Progenitor cell of endocrine pancreas (in vitro differentiated cells): Measurements from ENCODE around the gene NRGN. TPM values are rescaled to one million over a fixed set of nuclear protein-coding genes. Genes with fewer than 3 reads are reported as not detected.

Source experiments
- DNase-seq: peaks from one replicate; pipeline ENCODE4 v3.0.0; 2021; ENCODE audit warnings: low spot score; ENCODE audit not compliant: unreplicated experiment
- H3K27ac Mint-ChIP-seq: 2 replicates; pipeline ENCODE4 v1.8.0; 2021; ENCODE audit warnings: mild to moderate bottlenecking, moderate library complexity, mixed read lengths
- H3K27me3 Mint-ChIP-seq: 2 replicates; pipeline ENCODE4 v1.8.0; 2021; ENCODE audit warnings: mixed read lengths
- H3K36me3 Mint-ChIP-seq: 2 replicates; pipeline ENCODE4 v1.8.0; 2022; ENCODE audit warnings: mixed read lengths; ENCODE audit not compliant: insufficient read depth
- H3K4me1 Mint-ChIP-seq: 2 replicates; pipeline ENCODE4 v1.8.0; 2021; ENCODE audit warnings: low read depth, mixed read lengths
- H3K4me3 Mint-ChIP-seq: 2 replicates; pipeline ENCODE4 v1.8.0; 2021; ENCODE audit warnings: low read depth, mild to moderate bottlenecking, moderate library complexity, mixed read lengths
- H3K9me3 Mint-ChIP-seq: 2 replicates; pipeline ENCODE4 v1.8.0; 2021; ENCODE audit warnings: low read depth, mixed read lengths
- total RNA-seq: library from RNA; stranded (reverse); gene quantifications from 2 replicates; pipeline ENCODE4 v1.2.1, GENCODE V29; 2021
- TF ChIP-seq, protein P1 (sequence below): fragments of 200-600 bp; sonication (generic); IDR thresholded peaks from one replicate; pipeline ENCODE4 v1.5.0; 2021; ENCODE audit warnings: antibody characterized with exemption, mild to moderate bottlenecking; ENCODE audit not compliant: unreplicated experiment

NRGN gene
- total RNA-seq, 1 donor from 2014 or later, result 5.9 TPM

GRCh38 chr11:124748481-124749343, 9.0 kb downstream of the NRGN start:
- Mint-ChIP-seq H3K27ac (peak overlapping the region; percentile 86), H3K9me3 (no peaks in the 10 kb centered on the region), H3K4me1 (peaks cover 22% of the 10 kb centered on the region), H3K27me3 (peaks cover 79% of the 10 kb centered on the region), H3K4me3 (no peak overlapping the region), H3K36me3 (no peaks in the 10 kb centered on the region)
- no peak for DNase-seq
- TF ChIP-seq, protein P1, sequence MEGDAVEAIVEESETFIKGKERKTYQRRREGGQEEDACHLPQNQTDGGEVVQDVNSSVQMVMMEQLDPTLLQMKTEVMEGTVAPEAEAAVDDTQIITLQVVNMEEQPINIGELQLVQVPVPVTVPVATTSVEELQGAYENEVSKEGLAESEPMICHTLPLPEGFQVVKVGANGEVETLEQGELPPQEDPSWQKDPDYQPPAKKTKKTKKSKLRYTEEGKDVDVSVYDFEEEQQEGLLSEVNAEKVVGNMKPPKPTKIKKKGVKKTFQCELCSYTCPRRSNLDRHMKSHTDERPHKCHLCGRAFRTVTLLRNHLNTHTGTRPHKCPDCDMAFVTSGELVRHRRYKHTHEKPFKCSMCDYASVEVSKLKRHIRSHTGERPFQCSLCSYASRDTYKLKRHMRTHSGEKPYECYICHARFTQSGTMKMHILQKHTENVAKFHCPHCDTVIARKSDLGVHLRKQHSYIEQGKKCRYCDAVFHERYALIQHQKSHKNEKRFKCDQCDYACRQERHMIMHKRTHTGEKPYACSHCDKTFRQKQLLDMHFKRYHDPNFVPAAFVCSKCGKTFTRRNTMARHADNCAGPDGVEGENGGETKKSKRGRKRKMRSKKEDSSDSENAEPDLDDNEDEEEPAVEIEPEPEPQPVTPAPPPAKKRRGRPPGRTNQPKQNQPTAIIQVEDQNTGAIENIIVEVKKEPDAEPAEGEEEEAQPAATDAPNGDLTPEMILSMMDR, result no peak

GRCh38 chr11:124749912-124750311, 10.2 kb downstream of the NRGN start:
- Mint-ChIP-seq H3K27ac (no peak overlapping the region), H3K36me3 (no peaks in the 10 kb centered on the region), H3K27me3 (peaks cover 70% of the 10 kb centered on the region), H3K4me3 (no peak overlapping the region), H3K4me1 (peaks cover 23% of the 10 kb centered on the region), H3K9me3 (no peaks in the 10 kb centered on the region)
- TF ChIP-seq, protein P1, result no peak
- DNase-seq, result no peak

DNA sequence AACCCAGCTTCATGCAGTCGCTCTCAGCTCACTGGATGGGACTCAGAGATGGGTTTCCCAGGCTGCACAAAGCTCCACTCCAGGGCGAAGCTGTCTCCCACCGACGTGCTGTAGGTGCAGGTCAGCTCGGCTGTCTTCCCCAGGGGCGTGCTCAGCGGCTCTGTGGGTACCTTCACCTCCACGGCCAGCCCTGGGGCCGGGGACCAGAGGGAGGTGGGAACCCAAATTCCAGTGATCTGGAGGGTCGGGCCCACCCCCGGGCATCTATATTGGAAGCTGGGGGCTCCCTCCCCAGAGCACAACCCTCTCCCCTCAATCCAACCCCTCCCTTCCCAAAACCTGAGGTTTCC, 11.6 kb downstream of the NRGN start:
- no peaks in the 10 kb centered on the region for H3K36me3 Mint-ChIP-seq
- peaks cover 61% of the 10 kb centered on the region for H3K27me3 Mint-ChIP-seq
- H3K9me3 Mint-ChIP-seq, result no peaks in the 10 kb centered on the region
- no peak overlapping the region for H3K4me3 Mint-ChIP-seq
- peaks cover 18% of the 10 kb centered on the region for H3K4me1 Mint-ChIP-seq
- TF ChIP-seq, protein P1, result no peak
- no peak overlapping the region for H3K27ac Mint-ChIP-seq
- DNase-seq, result no peak

- H3K27ac Mint-ChIP-seq, result no peak within 1 kb of the TSS
- H3K36me3 Mint-ChIP-seq, result no peaks in the 10 kb centered on the region
- DNase-seq, result no peak
- H3K9me3 Mint-ChIP-seq, result no peaks in the 10 kb centered on the region
- H3K4me3 Mint-ChIP-seq, result no peak within 1 kb of the TSS
- H3K27me3 Mint-ChIP-seq, result peaks cover 61% of the 10 kb centered on the region
- TF ChIP-seq, protein P1, result no peak
- peaks cover 15% of the 10 kb centered on the region for H3K4me1 Mint-ChIP-seq
Measured at GRCh38 chr11:124751741-124752470, 12.2 kb downstream of the NRGN start, which contains the start of gene VSIG2. Gene VSIG2 (minus strand): TSS chr11:124752255. CDS start chr11:124752137, 118 bp downstream.

DNA sequence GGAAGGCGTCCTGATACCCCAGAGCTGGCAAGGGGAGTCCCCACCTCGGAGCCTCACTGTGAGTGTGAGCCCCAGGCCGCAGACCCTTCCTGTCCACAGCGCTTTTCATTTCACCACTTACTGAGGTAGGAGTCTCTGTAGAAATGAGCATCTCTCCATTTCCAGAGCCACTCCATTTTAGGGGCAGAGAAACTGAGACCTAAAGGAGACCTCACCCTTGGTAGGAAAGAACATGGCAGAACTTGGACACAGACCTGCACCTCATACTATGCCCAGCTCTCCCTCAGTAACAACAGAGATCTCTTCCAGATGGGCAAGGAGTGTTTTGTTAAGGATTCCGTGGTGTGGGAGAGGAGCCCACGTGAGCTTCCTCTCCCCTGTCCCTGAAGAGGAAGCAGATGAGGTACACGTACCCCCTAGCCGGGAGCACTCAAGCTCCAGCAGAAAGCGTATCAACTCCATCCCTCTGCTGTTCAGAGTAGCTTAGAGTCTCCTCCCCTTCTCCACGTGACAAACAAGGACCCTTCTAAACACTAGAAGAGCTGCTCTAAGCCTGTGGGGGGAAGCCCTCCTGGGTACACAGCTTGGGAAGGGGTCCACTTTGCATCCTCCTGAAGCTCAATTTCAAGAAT, 12.8 kb downstream of the NRGN start:
- H3K27me3 Mint-ChIP-seq, result peaks cover 60% of the 10 kb centered on the region
- peaks cover 11% of the 10 kb centered on the region for H3K4me1 Mint-ChIP-seq
- no peak for DNase-seq

More for the DNA sequence above, 12.8 kb downstream of the NRGN start:
- no peak overlapping the region for H3K4me3 Mint-ChIP-seq
- TF ChIP-seq, protein P1, result no peak
- no peaks in the 10 kb centered on the region for H3K36me3 Mint-ChIP-seq
- H3K9me3 Mint-ChIP-seq, result no peaks in the 10 kb centered on the region
- no peak overlapping the region for H3K27ac Mint-ChIP-seq
